HG03571 (cell line): ENCODE results near the gene CHCHD1.
A peak's percentile ranks its signal among the peaks of the same experiment; 100 is the strongest.
"Not testable (repeated sequence)": the region's sequence is repeated elsewhere in the genome, so short reads cannot be mapped to it uniquely, and the experiment has no call there.

Source experiments
- ATAC-seq: cut with Tn5 transposase; IDR thresholded peaks from one replicate; pipeline ENCODE4 v1.9.1; 2021; ENCODE audit not compliant: unreplicated experiment

The CHCHD1 gene

DNA sequence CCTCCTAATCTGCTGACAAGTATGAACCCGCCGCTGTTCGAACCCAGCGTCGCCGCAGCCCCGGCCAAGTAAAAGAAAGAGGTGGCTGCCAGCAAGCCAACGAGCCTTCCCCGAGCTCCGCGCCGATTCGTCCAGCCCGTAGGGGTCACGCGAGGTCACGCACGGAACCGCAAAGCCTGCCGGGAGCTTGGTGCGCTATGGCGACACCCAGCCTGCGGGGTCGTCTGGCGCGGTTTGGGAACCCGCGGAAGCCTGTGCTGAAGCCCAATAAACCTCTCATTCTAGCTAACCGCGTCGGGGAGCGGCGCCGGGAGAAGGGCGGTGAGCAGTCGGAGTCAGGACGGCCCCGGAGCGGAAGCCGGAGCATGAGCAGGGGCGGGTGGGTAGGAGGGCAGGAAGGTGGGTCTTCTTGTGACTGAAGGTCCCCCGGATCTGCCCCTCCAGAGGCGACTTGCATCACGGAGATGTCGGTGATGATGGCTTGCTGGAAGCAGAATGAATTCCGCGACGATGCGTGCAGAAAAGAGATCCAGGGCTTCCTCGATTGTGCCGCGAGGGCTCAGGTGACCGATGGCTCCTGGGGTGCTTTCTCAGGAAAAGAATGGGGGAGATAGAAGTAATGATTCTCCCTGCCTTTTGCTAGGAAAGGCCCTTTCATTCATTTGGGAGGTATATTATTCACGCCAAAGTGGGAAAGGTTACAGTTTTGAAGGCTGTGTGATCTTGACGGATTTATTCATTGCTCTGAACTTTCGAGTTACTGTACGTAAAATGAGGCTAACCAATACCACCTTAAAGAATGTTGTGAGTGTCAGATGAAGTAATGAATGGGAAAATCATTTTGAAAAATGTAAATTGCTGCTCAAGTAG is at the start of gene CHCHD1:
CHCHD1 (plus strand) TSS at position 170 of the 870 bp plus-strand sequence; CDS start at position 198, 28 bp downstream.
- ATAC-seq, result peak; percentile 34

DNA sequence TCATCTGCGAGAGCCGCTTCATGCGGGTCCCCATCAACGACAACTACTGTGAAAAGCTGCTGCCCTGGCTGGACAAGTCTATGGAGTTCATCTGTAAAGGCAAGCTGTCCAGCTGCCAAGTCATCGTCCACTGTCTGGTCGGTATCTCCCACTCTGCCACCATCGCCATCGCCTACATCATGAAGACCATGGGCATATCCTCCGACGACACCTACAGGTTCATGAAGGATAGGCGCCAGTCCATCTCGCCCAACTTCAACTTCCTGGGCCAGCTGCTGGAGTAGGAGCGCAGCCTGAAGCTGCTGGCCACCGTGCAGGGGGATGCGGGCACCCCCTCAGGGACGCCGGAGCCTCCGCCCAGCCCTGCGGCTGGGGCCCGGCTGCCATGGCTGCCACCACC is 49.4 kb upstream of the CHCHD1 start:
- ATAC-seq, result no peak

DNA sequence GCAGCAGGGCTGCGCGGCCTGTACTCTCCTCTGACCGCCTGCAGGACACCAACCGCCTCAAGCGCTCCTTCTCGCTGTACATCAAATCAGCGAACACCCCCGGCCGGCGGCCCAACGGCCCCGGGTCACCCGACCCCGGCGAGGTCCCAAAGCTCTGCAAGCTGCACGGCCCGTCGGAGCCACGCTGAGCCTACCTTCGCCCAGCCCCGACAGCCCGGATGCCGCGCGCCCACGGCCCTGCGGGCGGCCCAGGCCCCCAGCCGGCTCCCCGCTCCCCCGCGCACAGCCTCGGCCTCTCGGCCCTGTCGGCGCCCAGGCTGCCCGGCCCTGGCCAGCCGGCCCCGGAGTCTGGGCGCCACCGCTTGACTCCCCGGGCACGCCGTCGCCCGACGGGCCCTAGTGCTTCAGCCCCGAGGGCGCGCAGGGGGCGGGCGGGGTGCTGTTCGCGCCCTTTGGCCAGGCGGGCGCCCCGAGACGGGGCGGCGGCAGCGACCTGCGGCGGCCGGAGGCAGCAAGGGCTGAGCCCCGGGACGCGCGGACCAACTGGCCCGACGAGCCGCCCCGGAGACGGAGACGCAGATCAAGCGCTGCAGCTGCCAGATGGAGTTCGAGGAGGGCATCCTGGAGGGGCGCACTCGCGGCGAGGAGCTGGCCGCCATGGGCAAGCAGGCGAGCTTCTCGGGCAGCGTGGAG is 48.8 kb upstream of the CHCHD1 start:
- ATAC-seq, result no peak

DNA sequence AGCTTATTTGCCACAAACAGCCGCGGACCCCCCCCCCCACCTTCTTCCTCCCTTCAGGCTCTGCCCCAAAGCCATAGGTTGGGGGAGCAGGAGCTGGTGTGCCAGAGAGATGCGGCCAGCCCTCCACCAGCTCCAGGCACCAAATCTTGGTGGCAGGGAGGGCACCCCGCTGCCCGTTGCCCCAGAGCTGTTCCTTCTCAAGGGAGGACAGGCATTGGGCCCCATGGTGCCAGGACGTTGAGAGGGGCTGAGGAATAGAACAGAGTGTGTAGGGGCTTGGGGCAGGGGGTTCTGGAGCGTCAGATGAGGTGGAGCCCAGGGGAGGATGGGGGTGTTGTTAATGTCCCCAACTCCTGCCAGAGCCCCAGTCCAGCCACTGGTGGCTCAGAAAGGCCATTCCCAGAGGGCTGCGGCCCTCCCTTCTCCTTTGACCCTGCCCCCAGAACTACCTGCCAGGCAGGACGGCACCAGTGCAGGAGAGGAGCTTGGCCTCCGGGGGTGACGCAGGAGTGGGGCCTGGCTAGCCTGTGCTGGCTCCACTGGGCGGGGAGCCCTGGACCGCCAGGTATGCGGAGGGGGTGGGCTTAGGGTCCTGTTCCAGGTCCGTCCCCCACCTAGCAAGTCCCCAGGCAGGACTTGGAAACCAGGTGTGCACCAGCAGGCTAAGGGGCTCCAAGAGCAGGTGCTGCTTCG is 47.7 kb upstream of the CHCHD1 start:
- no peak for ATAC-seq

DNA sequence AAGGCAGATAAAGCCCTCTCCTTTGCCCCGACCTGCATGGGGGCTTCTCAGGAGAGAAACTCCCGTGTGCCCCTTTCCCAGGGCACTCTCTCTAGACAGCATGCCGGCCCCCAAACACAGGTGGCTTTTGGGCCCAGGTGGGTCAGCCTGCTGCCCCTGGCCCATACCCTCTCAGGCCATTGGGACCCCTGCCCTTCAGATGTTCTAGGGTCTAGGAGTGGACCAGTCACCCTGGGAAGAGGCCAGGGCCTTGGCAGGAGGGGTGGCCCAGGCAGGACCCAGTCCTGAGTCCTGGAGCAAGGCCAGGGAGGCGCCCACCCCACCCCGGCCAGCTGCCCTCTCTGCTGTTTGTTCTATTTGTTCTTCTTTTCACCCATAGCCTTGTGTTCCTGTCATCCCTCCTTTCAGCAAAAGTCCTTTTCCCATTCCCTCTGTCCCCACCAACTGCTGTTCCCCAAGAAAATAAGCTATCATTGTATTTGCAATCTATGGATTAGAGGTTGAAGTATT is 47.0 kb upstream of the CHCHD1 start:
- no peak for ATAC-seq

DNA sequence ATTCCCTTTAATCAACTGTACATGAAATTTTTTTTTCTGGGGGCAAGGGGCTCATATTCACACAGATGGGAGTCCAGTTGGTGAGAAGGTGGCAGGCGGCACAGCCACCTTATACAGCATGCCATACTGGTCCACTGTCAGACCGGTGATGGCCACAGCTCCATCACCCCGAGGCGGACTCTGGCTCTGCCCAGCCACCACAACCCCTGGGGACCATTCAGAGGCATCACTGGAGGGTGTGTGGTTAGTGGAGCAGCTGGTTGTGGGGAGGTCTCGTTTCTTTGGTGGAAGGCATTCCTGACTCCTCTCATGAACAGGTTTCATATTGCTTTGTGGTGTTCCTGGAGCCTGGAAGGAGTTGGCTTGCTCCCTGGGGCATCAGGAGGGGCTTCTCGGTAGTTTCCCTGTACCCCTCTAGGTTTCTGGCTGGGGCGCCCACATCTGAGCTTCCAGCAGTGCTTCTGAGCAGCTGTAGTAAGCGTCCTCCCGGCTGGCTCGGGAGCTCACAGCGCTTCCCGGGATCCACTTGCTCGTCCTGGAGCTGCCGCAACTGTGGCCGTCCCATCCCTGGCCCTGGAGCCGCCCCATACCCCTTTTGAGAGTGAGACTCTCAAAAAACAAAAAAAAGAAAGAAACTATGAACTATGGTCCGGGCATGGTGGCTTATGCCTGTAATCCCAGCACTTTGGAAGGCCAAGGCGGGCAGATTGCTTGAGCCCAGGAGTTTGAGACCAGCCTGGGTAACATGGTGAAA is 41.2 kb upstream of the CHCHD1 start:
- not testable (repeated sequence) for ATAC-seq

DNA sequence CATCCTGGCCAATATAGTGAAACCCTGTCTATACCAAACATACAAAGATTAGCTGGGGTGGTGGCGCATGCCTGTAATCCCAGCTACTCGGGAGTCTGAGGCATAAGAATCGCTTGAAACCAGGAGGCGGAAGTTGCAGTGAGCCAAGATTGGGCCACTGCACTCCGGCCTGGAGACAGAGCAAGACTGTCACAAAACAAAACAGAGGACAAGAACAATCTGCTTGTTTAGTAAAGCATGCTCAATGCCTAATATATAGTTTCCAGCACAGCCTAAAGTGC is 39.5 kb upstream of the CHCHD1 start:
- ATAC-seq, result no peak

DNA sequence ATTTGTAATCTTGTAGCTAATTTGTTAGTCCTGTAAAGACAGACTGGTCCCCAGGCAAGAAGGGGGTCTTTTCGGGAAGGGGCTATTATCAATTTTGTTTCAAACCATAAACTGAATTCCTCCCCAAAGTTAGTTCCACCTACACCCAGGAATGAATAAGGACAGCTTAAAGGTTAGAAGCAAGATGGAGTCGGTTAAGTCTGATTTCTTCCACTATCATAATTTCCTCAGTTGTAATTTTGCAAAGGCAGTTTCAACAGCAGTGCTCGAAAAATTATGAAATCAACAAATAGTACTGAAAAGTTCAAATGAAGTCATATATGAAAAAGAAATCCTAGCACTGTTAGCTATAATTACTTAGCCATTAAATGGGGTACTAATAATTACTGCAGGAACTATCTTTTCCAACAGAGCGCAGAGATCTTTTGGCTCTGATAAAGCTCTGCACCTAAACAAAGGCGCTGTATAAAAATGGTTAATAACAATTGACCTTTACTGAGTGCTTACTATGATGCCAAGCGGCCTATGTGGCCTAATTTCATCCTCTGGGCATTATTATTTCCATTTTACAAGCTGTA is 38.4 kb upstream of the CHCHD1 start:
- no peak for ATAC-seq

DNA sequence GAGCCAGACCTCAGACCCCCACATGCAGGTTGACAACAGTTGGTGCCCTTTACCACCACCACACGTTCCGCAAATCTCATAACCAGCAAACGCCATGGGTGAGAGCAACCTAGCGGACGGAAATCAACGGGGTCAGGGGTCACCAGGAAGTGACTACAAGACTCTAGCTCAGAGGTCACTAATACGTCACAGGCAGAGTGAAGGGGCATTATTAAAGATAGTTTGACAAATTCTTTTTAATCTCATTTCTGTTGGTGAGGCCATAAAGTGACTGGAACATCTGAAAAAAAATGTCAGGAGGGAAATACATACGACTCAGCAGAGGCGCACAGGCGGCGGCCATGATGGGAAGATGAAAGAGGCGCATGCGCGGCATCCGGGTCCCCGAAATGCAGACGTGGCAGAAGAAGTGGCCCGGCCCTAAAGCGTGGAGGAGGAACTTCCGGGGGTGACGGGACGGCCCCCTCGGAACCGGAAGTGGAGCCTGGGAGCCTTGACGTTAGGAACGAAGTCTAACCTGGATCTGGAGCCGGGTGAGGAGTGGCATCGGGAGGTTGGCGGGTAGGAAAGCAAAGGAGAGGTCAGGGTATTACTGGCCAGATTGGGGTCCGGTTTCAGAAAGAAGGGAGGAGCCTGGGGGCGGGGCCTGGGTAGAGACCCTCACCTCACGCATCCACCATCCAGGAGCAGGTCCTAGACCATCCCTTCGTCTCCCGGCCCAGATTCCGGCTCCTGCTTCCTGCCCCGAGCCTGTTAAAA is 37.8 kb upstream of the CHCHD1 start, which contains the start of gene SEC24C:
SEC24C (plus strand) TSS at position 468 of the 759 bp plus-strand sequence. CDS start 2,461 bp downstream, outside the sequence.
- peak; percentile 80 for ATAC-seq

DNA sequence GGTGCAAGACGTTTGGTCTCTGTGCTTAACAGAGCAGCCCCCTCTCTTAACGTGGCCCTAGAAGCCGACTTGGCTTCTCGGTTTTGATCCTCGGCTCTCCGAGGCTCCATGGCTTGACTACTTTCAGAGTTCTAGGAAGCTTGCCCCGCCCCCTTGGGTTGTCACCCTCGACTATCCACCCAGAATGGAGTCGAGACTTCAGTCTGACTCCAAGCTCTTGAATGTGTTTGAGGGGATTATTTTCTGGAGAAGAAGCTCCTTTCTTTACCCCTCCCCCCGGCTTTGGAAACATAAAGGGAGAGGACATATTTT is 37.2 kb upstream of the CHCHD1 start:
- ATAC-seq, result peak; percentile 12

DNA sequence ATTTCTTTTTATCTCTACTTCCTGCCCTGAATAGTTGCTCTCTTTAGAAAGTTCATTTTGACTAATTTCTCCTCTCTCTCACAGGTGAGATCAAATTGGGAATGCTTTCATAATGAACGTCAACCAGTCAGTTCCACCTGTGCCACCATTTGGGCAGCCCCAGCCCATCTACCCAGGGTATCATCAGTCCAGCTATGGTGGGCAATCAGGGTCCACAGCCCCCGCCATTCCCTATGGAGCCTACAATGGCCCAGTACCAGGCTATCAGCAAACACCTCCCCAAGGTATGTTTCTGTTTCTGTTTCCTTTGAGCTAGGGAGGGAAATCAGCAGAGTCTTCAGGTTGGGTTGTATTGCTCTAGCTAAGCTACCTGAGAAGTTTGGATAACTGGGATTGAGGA is 35.1 kb upstream of the CHCHD1 start:
- no peak for ATAC-seq

DNA sequence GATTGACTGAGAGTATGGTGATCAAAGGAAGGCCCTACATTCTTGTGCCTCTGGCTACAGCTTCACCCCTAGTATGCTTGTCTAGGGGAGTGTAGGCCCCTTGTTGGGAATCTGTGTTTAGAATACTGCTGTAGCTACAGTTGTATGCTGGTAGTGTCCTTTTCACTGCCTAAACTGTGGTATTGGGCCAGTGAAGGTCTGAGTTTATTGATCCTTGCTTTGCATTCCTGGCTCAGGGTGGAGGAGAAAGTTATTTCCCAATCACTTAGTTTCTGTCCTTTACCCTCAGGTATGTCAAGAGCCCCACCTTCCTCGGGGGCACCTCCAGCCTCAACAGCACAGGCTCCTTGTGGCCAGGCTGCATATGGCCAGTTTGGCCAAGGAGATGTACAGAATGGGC is 31.0 kb upstream of the CHCHD1 start:
- no peak for ATAC-seq

DNA sequence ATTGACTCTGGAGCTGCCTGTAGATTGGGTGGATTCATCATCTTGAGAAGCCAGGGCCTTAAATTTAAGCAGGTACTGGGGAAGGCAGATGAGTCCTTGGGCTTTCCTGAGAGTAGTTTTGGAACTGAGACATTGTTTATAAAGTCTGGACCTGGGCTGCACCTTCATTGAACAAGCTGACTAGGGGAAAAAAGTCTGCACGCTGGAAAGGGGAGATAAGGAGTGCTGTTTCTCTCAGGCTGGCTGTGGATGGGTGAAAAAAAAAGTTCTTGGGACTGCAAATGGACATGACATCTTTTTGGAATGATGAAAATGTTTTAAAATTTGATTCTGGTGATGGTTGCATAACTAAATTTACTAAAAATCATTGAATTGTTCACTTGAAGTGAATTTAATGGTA is 25.7 kb upstream of the CHCHD1 start:
- no peak for ATAC-seq

DNA sequence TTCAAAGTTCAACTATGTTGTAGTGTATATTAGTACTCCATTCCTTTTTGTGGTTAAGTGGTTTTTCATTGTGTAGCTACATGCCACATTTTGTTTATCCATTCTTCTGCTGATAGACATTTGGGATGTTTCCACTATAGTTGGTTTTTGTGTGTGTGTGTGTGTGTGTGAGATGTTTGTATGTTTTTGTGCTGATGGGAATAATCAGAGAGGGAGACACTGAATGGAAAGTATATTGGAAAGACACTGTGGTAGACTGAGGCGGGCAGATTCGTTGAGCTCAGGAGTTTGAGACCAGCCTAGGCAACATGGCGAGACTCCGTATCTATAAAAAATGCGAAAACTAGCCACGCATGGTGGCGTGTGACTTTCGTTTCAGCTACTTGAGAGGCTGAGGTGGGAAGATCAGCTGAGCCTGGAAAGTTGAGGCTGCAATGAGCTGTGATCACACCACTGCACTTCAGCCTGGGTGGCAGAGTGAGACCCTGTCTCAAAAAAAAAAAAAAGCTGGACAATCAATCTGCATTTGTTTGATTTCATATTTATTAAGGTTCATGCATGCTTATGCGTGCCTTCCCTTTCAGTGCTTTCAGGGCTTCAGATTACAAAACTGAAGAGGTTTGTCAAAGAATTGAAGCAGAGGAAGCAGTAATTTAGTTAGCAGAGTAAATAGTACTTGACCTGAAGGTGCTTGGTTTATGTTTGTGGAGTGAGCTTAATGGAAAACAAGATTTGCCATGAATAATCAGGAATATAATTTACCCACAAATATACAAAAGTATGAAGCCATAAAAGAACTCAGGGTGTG is 22.9 kb upstream of the CHCHD1 start:
- ATAC-seq, result no peak

DNA sequence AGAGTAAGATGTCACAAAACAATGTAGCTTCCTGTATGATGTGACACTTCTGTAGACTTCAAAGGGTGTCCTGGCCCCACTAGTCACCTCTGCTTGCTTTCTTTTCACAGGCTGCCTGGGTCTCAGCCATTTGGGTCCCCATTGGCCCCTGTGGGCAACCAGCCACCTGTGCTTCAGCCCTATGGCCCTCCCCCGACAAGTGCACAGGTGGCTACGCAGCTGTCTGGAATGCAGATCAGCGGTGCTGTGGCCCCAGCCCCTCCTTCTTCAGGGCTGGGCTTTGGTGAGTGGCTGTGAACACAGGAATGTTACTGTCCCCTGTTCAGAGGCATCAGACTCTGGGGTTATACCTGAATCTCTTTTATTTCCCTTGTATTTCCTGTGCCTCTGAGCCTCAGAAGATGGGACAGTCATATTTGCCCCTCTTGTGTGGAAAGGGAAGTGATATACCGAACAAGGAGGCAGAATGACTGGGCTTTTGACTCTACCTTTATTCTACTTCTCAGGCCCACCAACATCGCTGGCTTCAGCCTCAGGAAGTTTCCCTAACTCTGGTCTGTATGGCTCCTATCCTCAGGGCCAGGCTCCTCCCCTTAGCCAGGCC is 22.2 kb upstream of the CHCHD1 start:
- ATAC-seq, result no peak

DNA sequence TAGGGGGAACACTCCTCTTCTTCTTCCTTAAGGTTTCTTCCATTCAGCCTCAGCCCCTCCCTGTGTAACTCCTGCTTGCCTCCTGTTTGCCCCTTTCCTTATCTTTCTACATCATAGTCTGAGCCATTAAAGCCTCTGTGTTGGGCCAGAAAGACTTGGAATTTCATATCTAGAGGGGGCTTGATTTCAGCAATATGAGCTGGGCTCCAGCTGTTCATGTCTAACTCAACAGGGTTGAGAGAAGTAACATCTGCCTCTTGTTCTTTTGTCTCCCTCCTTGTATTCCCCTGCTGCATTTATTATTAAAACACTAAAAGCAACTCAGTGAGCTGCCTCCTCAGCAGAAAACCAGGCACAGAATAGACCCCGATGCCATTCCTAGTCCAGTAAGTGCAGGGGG is 20.1 kb upstream of the CHCHD1 start:
- ATAC-seq, result no peak

DNA sequence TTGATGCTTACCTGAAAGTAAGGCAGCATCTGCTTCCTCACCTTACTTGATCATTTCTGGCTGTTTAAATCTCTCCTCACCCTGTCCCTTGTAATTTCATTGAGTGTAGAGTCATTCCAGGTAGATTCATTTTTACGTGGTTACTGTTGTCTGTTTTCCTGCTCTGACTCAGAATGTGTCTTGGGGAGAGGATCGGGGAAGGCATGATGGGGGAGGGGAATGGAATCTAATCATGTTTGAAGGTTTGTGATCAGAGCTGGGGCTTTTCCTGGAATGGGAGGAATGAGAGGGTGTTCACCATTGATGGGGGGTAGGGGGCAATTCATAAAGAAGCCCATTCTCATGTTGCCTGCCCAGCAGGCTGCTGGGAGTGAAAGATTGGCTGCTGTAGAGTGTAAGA is 18.9 kb upstream of the CHCHD1 start:
- no peak for ATAC-seq

DNA sequence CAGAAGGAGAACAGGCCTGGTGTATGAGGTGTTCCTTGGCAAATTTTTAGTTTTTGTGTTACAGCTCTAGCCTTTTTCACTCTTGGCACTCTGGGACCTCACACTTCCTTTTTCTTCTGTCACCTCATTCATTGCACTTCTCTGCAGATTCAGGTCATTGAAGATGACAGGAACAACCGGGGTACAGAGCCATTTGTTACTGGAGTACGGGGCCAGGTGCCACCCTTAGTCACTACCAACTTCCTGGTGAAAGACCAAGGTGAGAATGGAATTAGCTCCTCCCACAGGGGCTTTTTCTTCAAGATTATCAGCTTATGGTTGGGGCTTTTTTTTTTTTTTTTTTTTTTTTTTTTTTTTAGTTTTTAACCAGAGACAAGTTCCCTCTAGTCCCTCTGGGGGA is 18.5 kb upstream of the CHCHD1 start:
- ATAC-seq, result no peak

DNA sequence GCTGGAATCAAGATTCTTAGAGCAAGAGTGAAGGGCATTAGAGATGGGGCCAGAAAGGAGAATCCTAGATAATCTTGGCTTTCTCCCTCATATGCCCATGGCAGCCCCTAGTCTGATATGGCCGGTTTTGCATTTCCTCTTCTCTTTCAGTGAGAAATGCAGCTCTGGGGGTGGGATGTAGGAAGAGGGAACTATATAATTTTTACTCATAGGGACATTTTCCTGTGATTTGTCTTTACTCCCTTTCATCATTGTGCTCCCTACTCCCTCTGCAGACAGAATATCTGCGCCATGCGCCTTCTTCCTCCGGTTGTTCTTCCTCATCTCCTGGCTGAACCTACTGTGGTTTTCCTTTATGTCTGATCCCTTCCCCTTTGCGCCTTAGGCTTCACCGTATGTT is 16.8 kb upstream of the CHCHD1 start:
- no peak for ATAC-seq
